AG08396 (cell line): Measurements from ENCODE around the gene TM9SF1.

ENCODE experiments used
- DNase-seq: peaks from one replicate; pipeline ENCODE4 v3.0.0; 2012; ENCODE audit warnings: low spot score, mixed read lengths

Gene TM9SF1

GRCh38 chr14:24197056-24197450, 1.8 kb upstream of the TM9SF1 start:
- DNase-seq, result no peak

GRCh38 chr14:24196071-24197055, 1.1 kb upstream of the TM9SF1 start:
- no peak for DNase-seq

DNA sequence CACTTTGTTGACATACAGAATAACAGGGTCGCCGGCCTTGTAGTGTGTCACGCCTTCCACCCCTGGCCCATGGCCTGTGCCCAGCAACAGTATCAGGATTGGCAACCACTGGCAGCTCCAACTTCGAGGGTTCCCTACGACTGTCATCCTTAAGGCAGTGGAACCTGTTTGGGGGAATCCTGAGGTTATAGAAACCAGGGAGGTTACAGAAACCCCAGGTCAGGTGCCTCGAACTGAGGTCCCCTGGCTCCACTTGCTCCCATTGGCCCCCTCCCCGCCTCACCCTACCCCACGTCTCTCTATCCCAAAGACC, 412 bp downstream of the TM9SF1 start:
- DNase-seq, result no peak

GRCh38 chr14:24194186-24194872, 912 bp downstream of the TM9SF1 start:
- DNase-seq, result no peak

DNA sequence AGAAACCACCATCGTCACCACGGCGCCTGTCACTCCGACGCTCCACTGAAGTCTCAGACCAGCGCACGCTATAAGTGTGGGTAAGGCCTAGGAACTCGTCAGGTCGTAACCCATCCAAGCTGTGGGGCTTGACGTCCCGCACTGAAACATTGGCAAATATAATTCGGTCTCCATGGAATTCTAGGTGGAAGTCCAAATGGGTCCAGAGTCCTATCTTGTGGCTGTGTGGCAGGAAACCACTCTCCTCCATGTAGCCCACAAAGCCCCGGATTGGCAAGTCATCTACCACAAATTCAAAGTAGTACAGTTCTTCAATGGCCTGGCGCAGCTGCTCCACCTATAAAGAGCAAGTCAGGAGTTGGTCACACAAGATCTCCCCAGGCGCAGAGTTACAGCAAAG, 2.3 kb downstream of the TM9SF1 start:
- no peak for DNase-seq

DNA sequence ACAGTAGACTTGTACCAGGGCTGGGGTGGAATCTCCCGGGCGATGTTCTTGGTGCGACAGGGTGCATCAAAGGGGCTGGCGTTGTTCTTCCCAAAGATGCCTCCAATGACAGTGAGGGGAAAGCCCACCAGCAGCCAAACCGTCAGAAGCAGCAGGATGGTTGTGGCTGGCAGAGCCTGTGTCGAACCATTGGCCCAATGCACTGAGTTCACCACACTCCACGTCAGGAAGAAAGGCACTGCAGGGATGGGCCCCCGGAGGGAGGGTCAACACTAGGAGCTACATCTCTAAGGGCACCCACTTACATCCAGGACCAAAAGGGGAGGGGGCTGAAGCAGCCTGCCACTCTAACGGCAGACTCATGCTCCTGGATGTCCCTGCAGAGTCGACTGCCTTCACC, 4.8 kb downstream of the TM9SF1 start:
- no peak for DNase-seq

GRCh38 chr14:24189460-24189859, 5.8 kb downstream of the TM9SF1 start:
- no peak for DNase-seq

GRCh38 chr14:24189059-24189375, 6.2 kb downstream of the TM9SF1 start:
- DNase-seq, result no peak

- DNase-seq, result peak; percentile 98
These were observed 6.8 kb downstream of the TM9SF1 start, which contains the start of gene IPO4 for GRCh38 chr14:24188251-24189058. IPO4 (minus strand) TSS chr14:24188816; CDS start chr14:24188787, 29 bp downstream.

- no peak for DNase-seq
These were observed 7.7 kb downstream of the TM9SF1 start for GRCh38 chr14:24187539-24187915.

GRCh38 chr14:24186831-24187538, 8.3 kb downstream of the TM9SF1 start:
- no peak for DNase-seq

GRCh38 chr14:24185741-24186140, 9.5 kb downstream of the TM9SF1 start:
- no peak for DNase-seq

- DNase-seq, result no peak
These were observed 10.2 kb downstream of the TM9SF1 start for GRCh38 chr14:24185026-24185425.

GRCh38 chr14:24184104-24184970, 10.9 kb downstream of the TM9SF1 start:
- DNase-seq, result no peak

- no peak for DNase-seq
These were observed 12.2 kb downstream of the TM9SF1 start for GRCh38 chr14:24183014-24183481.

DNA sequence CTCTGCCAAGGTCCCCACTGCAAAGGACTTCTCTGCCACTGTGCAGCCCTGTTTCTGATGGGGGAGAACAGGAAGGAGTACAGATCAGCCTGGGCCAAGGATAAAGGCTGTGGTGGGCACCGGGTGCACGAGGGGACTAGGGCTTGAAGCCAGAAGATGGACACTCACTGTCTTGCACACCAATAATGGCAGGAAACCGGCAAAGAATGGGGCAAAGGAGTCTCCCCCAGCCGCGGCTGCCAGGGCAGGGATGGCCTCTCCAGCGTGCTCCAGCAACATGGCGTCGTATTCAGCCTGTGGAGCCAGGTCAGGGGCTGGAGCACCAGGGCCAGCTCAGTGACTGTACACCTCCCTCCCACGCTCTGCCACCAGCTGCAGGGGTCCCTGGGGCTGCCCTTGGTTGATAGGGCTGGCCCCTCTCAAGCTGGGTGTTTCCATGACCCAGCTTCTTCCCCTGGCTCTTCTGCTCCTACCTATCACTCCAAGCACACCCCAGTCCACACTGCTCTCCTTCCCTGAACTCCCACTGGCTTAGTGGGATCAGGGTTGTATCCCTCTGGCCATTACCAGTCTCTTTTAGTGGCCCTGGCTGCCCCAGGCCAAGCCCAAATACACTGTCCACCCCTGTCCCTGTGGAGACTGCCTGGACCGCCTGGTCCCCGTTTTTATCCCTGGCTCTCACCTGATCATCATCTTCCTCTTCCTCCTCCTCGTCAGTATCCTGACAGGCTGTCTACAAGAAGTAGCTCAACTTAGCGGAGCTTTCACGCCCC, 12.9 kb downstream of the TM9SF1 start:
- no peak for DNase-seq

DNA sequence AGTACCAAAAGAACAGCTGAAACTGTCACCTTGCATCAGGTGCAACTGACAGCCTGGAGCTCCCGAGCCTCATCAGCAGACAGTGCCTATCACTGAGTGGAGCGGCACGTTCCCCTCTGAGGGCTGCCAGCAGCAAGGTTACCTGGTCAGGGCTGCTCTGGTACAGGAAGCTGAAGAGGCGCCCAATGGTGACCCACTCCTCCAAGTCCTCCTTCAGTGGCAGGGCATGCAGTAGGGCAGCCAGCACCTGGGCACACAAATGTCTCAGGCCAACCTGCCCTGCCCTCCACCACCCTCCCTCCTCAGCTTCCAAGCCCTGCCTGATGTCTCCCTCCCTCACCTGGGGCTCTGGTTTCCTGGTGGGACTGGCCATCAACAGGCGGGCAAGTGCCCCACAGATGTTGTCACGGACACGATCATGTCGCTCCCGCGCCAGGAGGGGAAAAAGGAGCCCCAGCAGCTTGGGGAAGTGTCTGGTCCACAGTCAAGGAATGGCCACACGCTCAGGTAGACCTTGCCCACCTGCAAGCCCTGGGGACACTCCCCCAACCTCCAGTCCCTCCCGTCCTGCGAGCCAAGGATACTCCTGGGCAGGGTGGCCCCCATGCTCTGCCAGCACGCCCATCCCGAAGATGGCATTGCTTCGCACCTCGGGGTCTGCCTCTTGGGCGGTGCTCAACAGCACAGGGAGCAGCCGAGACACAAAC, 13.7 kb downstream of the TM9SF1 start:
- DNase-seq, result no peak

- DNase-seq, result peak; percentile 69
These were observed 15.1 kb downstream of the TM9SF1 start for GRCh38 chr14:24179961-24180796.
